ENCODE measurements around the gene KRTAP10-8. TPM values are rescaled to one million over a fixed set of nuclear protein-coding genes. Genes with fewer than 3 reads are reported as not detected.

KRTAP10-8 gene
- total RNA-seq, 1 donor from 2014 or later = not detected

- no peak for TF ChIP-seq CTCF (IDR thresholded peaks at IDR 0.05; ENCODE audit: unreplicated experiment)
- H3K36me3 Mint-ChIP-seq (ENCODE audit: low read depth, unreplicated experiment) = peaks cover 3% of the 10 kb centered on the region
- no peak overlapping the region for H3K4me3 Mint-ChIP-seq (ENCODE audit: unreplicated experiment)
- H3K27ac Mint-ChIP-seq (ENCODE audit: unreplicated experiment) = no peak overlapping the region
- no peak for DNase-seq (ENCODE audit: low spot score)
- no peaks in the 10 kb centered on the region for H3K9me3 Mint-ChIP-seq (ENCODE audit: unreplicated experiment)
- H3K4me1 Mint-ChIP-seq (ENCODE audit: unreplicated experiment) = no peaks in the 10 kb centered on the region
- peaks cover 5% of the 10 kb centered on the region for H3K27me3 Mint-ChIP-seq (ENCODE audit: unreplicated experiment)
Measured at GRCh38 chr21:44567481-44568171, 44.3 kb upstream of the KRTAP10-8 start.

- Mint-ChIP-seq H3K27me3 (ENCODE audit: unreplicated experiment) (peaks cover 5% of the 10 kb centered on the region), H3K4me1 (ENCODE audit: unreplicated experiment) (no peaks in the 10 kb centered on the region), H3K9me3 (ENCODE audit: unreplicated experiment) (no peaks in the 10 kb centered on the region), H3K27ac (ENCODE audit: unreplicated experiment) (no peak overlapping the region), H3K4me3 (ENCODE audit: unreplicated experiment) (no peak overlapping the region), H3K36me3 (ENCODE audit: low read depth, unreplicated experiment) (peaks cover 7% of the 10 kb centered on the region)
- DNase-seq (ENCODE audit: low spot score) = no peak
- no peak for TF ChIP-seq CTCF (IDR thresholded peaks at IDR 0.05; ENCODE audit: unreplicated experiment)
Measured at GRCh38 chr21:44568261-44568660, 43.6 kb upstream of the KRTAP10-8 start.

- TF ChIP-seq CTCF (IDR thresholded peaks at IDR 0.05; ENCODE audit: unreplicated experiment) = no peak
- Mint-ChIP-seq H3K9me3 (ENCODE audit: unreplicated experiment) (no peaks in the 10 kb centered on the region), H3K4me1 (ENCODE audit: unreplicated experiment) (no peaks in the 10 kb centered on the region), H3K27ac (ENCODE audit: unreplicated experiment) (no peak overlapping the region), H3K36me3 (ENCODE audit: low read depth, unreplicated experiment) (peaks cover 7% of the 10 kb centered on the region), H3K27me3 (ENCODE audit: unreplicated experiment) (peaks cover 5% of the 10 kb centered on the region), H3K4me3 (ENCODE audit: unreplicated experiment) (no peak overlapping the region)
- DNase-seq (ENCODE audit: low spot score) = no peak
Measured at GRCh38 chr21:44568667-44569556, 43.0 kb upstream of the KRTAP10-8 start.

- Mint-ChIP-seq H3K27me3 (ENCODE audit: unreplicated experiment) (peaks cover 8% of the 10 kb centered on the region), H3K27ac (ENCODE audit: unreplicated experiment) (no peak overlapping the region), H3K4me3 (ENCODE audit: unreplicated experiment) (no peak overlapping the region), H3K4me1 (ENCODE audit: unreplicated experiment) (peaks cover 2% of the 10 kb centered on the region), H3K9me3 (ENCODE audit: unreplicated experiment) (no peaks in the 10 kb centered on the region), H3K36me3 (ENCODE audit: low read depth, unreplicated experiment) (peaks cover 7% of the 10 kb centered on the region)
- no peak for TF ChIP-seq CTCF (IDR thresholded peaks at IDR 0.05; ENCODE audit: unreplicated experiment)
- DNase-seq (ENCODE audit: low spot score) = no peak
Measured at GRCh38 chr21:44569861-44570517, 41.9 kb upstream of the KRTAP10-8 start.
